ENCODE data around the gene MCTP1. TPM values are rescaled to one million over a fixed set of nuclear protein-coding genes. Genes with fewer than 3 reads are reported as not detected.
A peak's percentile ranks its signal among the peaks of the same experiment; 100 is the strongest.

The MCTP1 gene
- total and polyA plus RNA-seq, 10 of the 15 experiments (the other 5 are each of a cell fraction or from before 2014, with no cell fraction given), result 12.6 to 45.9 (median 18.8) TPM

GRCh38 chr5:95130941-95131340, 154.0 kb downstream of the MCTP1 start:
- no peaks in the 10 kb centered on the region for H3K4me1 ChIP-seq (ENCODE audit: control insufficient read depth, insufficient read depth, low read length)
- no peak overlapping the region for H2AFZ ChIP-seq (ENCODE audit: control insufficient read depth, low read depth, low read length)
- H3K4me2 ChIP-seq (ENCODE audit: control insufficient read depth, insufficient read depth), result no peak overlapping the region
- TF ChIP-seq PBX3 (IDR thresholded peaks at IDR 0.05; ENCODE audit: insufficient replicate concordance, low read depth, low read length) (peak; percentile 72), YBX1 (IDR thresholded peaks at IDR 0.05) (no peak), TAF1 (IDR thresholded peaks at IDR 0.05; ENCODE audit: borderline replicate concordance, low read depth, low read length) (no peak), NFYB (IDR thresholded peaks at IDR 0.05; ENCODE audit: insufficient read depth, low read depth, low read length) (peak; percentile 64), BMI1 (IDR thresholded peaks at IDR 0.05; ENCODE audit: borderline replicate concordance) (no peak)
- TF ChIP-seq, protein P1, sequence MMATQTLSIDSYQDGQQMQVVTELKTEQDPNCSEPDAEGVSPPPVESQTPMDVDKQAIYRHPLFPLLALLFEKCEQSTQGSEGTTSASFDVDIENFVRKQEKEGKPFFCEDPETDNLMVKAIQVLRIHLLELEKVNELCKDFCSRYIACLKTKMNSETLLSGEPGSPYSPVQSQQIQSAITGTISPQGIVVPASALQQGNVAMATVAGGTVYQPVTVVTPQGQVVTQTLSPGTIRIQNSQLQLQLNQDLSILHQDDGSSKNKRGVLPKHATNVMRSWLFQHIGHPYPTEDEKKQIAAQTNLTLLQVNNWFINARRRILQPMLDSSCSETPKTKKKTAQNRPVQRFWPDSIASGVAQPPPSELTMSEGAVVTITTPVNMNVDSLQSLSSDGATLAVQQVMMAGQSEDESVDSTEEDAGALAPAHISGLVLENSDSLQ (IDR thresholded peaks at IDR 0.05), result peak; percentile 90
- H4K20me1 ChIP-seq (ENCODE audit: control insufficient read depth, insufficient read depth), result no peaks in the 10 kb centered on the region
- 21% methylated on average over 3 of the region's 3 CpGs for WGBS (ENCODE audit: insufficient coverage, insufficient replicate concordance, low lambda C conversion rate, missing lambda C conversion rate)
- H3K9me3 ChIP-seq (replicated peaks; ENCODE audit: control insufficient read depth, insufficient read depth, low read length), result peaks cover 1% of the 10 kb centered on the region; the same call in 1 of the 3 replicates
- H3K27me3 ChIP-seq (replicated peaks in 1 of 2; ENCODE audit: control insufficient read depth in 2 of 2, insufficient read depth in 2 of 2, low read length in 1 of 2), result peaks cover 0 to 5% of the 10 kb centered on the region in 2 experiments; a peak in 1 of 4 replicates
- no peaks in the 10 kb centered on the region for H3K36me3 ChIP-seq (ENCODE audit: control insufficient read depth in 2 of 2, insufficient read depth in 2 of 2, low read length in 1 of 2)
- H3K9ac ChIP-seq (ENCODE audit: control insufficient read depth, insufficient read depth, low read length), result no peak overlapping the region
- ChIA-PET POLR2A (no interaction called here), RAD21 (ENCODE audit: unreplicated experiment) (no interaction called here), CTCF (no interaction called here), SMC1A (ENCODE audit: uncharacterized antibody, unreplicated experiment) (no interaction called here)
- DNase-seq (ENCODE audit: low read depth, low spot score), result no peak
- H3K79me2 ChIP-seq (ENCODE audit: control insufficient read depth, insufficient read depth, low read length), result no peaks in the 10 kb centered on the region
- BruUV-seq (replicated peaks), result no TSS peak
- in situ Hi-C loops (cut with MboI), result no loop called here
- H3K27ac ChIP-seq (ENCODE audit: control insufficient read depth, insufficient read depth), result no peak overlapping the region
- intact Hi-C loops (cut with micrococcal nuclease; ENCODE audit: unreplicated experiment), result no loop called here
- no peak overlapping the region for H3K4me3 ChIP-seq
- no peak for ATAC-seq
- FAIRE-seq, result no peak

Data from GM12878 (cell line).